ENCODE data around the gene PPFIA2. TPM values are rescaled to one million over a fixed set of nuclear protein-coding genes. Genes with fewer than 3 reads are reported as not detected.
"Not testable (repeated sequence)": the region's sequence is repeated elsewhere in the genome, so short reads cannot be mapped to it uniquely, and the experiment has no call there.

PPFIA2 gene
- polyA plus RNA-seq, 12 donors = 1.3 to 3.0 (median 2.2) TPM; not detected in 2

DNA sequence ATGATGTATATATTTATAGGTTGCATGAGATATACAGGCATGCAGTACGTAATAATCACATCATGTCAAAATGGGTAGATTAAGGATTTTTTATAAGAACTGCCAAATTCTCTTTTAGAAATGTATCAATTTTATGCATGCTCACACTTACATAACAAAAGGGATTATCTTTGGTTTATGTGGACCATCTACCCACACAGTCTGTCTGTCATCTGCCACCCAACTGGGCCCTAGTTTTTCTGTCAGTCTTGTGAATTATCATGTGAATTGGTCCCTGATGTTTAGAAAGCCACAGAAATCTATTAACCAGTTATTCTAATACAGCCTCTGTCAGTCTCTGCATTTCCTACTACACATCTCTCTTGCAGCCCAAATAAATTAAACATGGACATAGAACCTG lies 547.8 kb downstream of the PPFIA2 start:
- DNase-seq = no peak

DNA sequence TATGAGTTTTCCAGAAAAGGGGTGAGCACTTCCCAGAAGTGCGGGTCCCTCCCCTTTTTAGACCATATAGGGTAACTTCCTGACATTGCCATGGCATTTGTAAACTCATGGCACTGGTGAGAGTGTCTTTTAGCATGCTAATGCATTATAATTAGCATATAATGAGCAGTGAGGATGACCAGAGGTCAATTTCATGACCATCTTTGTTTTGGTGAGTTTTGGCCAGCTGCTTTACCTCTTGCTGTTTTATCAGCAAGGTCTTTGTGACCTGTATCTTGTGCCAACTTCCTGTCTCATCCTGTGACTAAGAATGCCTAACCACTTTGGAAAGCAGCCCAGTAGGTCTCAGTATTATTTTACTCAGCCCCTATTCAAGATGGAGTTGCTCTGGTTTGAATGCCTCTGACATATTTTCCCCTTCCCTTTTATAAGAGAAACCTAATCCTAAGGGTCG lies 549.4 kb downstream of the PPFIA2 start:
- not testable (repeated sequence) for DNase-seq

DNA sequence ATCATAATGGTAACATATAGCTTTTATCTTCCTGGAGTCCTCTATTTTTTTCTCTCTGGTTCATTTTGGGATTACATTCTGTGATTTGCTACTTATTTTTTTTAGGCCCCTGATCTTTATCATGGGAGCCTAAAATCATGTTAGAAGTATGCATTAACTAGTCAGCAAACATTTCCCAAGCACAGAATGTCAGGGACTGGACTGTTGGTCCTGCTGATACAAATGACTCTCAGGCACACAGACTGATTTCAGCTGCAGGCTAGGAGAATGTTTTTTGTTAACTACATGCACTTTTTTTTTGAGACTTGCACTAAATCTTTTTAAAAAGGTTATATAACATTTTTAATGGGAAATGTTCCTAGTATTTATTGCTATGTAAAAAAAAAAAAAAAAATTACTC lies 550.1 kb downstream of the PPFIA2 start:
- DNase-seq = no peak

DNA sequence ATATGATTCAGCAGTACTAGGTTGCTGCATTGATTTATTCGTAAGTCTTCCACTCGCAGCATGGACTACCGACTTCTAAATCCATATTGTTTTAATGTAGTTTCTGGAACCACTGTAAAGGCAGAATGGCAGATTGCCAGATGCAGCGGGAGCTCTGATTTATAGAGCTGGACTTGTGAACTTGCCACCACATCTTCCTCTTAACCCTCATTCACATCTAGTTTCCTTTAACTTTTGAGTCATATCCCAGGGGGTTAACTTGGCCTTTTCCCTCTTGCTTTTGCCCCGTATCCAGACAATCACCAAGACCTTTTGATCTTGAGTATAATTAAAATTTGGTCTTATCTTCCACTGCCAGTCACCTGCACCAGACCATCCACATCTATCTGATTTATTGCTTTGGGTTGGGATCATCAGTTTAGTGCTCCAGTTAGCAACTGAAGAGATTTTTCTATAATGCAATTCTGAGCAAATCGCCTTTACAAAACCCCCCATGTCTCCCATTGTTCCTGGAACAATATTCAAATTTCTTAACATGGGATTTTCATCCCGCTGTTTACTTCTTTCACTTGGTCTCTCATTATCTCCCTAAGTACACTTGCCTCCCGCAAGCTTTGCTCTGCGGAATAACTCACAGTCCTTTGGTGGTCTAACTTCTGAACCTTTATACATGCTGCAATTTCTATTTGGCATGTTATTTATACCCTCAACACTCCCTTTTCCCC lies 550.8 kb downstream of the PPFIA2 start:
- DNase-seq = no peak

Data from muscle of arm (tissue), 12 donors.